Calu3 (cell line): ENCODE results near the gene EEF2KMT. TPM values are rescaled to one million over a fixed set of nuclear protein-coding genes. Genes with fewer than 3 reads are reported as not detected.
"Not testable (repeated sequence)": the region's sequence is repeated elsewhere in the genome, so short reads cannot be mapped to it uniquely, and the experiment has no call there.

ENCODE experiments used
- BruUV-seq: library from RNA; stranded (reverse); fragments of 400-500 nt; replicated peaks from 2 replicates; lab custom pipeline; 2021; lab: Mats Ljungman, UMichigan
- CTCF ChIA-PET: fragments of 300-600 bp; sonication (Branson Sonifier 250); formaldehyde crosslinking; loops from one replicate; lab custom pipeline; 2022; ENCODE audit warnings: antibody characterized with exemption; lab: Charles Lee
- DNase-seq: peaks from one replicate; pipeline ENCODE4 v3.0.0; 2022
- H3K27ac Mint-ChIP-seq: one replicate; pipeline ENCODE4 v1.8.0; 2022; ENCODE audit warnings: mixed read lengths; ENCODE audit not compliant: unreplicated experiment
- H3K27me3 Mint-ChIP-seq: one replicate; pipeline ENCODE4 v1.8.0; 2022; ENCODE audit warnings: mixed read lengths; ENCODE audit not compliant: unreplicated experiment
- H3K36me3 Mint-ChIP-seq: one replicate; pipeline ENCODE4 v1.8.0; 2022; ENCODE audit warnings: mild to moderate bottlenecking, moderate library complexity, mixed read lengths; ENCODE audit not compliant: insufficient read depth, unreplicated experiment
- H3K4me1 Mint-ChIP-seq: one replicate; pipeline ENCODE4 v1.8.0; 2022; ENCODE audit warnings: mild to moderate bottlenecking, low read depth, mixed read lengths; ENCODE audit not compliant: unreplicated experiment
- H3K4me3 Mint-ChIP-seq: one replicate; pipeline ENCODE4 v1.8.0; 2022; ENCODE audit warnings: mild to moderate bottlenecking, low read depth, moderate library complexity, mixed read lengths; ENCODE audit not compliant: unreplicated experiment
- H3K9me3 Mint-ChIP-seq: one replicate; pipeline ENCODE4 v1.8.0; 2022; ENCODE audit warnings: low read depth, mixed read lengths; ENCODE audit not compliant: unreplicated experiment
- CTCF ChIP-seq: fragments of 200-600 bp; IDR thresholded peaks from one replicate; pipeline ENCODE4 v1.8.0; 2022; ENCODE audit warnings: antibody characterized with exemption; ENCODE audit not compliant: unreplicated experiment
- intact Hi-C: fragments of 100-400 bp; cut with micrococcal nuclease; formaldehyde crosslinking; loops from one replicate; pipeline ENCODE4 v1.10.0; 2022; ENCODE audit not compliant: unreplicated experiment
- total RNA-seq: library from RNA; stranded (reverse); gene quantifications from 2 replicates; pipeline ENCODE4 v1.2.3, GENCODE V29; 2022

Gene EEF2KMT
- total RNA-seq, 1 experiment from 2014 or later = 25.6 TPM

- no TSS peak for BruUV-seq
- Mint-ChIP-seq H3K4me1 (no peaks in the 10 kb centered on the region), H3K4me3 (no peak overlapping the region), H3K27ac (no peak overlapping the region), H3K36me3 (no peaks in the 10 kb centered on the region), H3K27me3 (peaks cover 68% of the 10 kb centered on the region), H3K9me3 (no peaks in the 10 kb centered on the region)
- DNase-seq = no peak
- no peak for TF ChIP-seq CTCF
- intact Hi-C loops = no loop called here
- CTCF ChIA-PET = no interaction called here
Measured at GRCh38 chr16:5054876-5055865, 42.4 kb downstream of the EEF2KMT start.

- Mint-ChIP-seq H3K9me3 (no peaks in the 10 kb centered on the region), H3K27me3 (peaks cover 94% of the 10 kb centered on the region), H3K27ac (no peak overlapping the region), H3K36me3 (no peaks in the 10 kb centered on the region), H3K4me1 (no peaks in the 10 kb centered on the region), H3K4me3 (no peak overlapping the region)
- CTCF ChIA-PET = interaction anchor here (0.7 to 0.8 kb wide), 2 partner anchors 381 to 1610 kb away, joined by 3 to 4 read pairs; no protein-coding TSS in a partner anchor
- no TSS peak for BruUV-seq
- intact Hi-C loops = loop anchor here (5.0 kb wide), 1 partner anchor 305 kb away; no protein-coding TSS in a partner anchor
- no peak for DNase-seq
- TF ChIP-seq CTCF = no peak
Measured at GRCh38 chr16:5046914-5047313, 50.7 kb downstream of the EEF2KMT start.

DNA sequence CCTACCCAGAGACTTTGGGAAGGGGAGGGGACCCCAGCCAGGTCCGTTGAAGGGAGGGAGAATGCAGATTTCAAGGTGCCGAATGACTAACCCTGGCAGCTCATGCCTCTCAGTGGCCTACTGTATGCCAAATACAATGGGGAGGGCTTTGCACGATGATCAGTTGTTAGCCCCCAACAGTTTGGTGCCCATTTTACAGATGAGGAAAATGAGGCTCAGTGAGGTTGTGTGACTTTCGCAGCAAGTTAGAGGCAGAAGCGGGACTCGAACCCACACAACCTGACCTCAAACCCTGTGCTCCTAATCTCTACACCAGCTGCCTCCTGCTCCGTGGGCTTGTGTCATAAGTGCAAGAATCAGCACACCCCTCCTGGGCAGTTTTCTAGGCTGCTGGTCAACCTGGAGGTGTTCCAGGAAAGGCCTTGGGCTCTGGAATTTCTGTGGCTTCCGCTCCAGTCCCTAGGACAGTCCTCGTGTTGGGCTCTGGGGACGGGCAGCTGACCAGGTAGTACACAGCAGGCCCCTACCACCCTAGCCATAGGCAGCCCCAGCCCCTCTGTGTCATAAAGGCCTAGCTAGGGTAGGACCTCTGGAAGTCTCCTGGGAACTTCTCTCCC, 52.0 kb downstream of the EEF2KMT start:
- no peak for DNase-seq
- H3K27me3 Mint-ChIP-seq = peaks cover 94% of the 10 kb centered on the region
- CTCF ChIA-PET = no interaction called here
- no peak for TF ChIP-seq CTCF
- intact Hi-C loops = loop anchor here (5.0 kb wide), 1 partner anchor 307 kb away; no protein-coding TSS in a partner anchor
- no peak overlapping the region for H3K27ac Mint-ChIP-seq
- H3K4me1 Mint-ChIP-seq = no peaks in the 10 kb centered on the region
- no peaks in the 10 kb centered on the region for H3K9me3 Mint-ChIP-seq
- no peak overlapping the region for H3K4me3 Mint-ChIP-seq
- H3K36me3 Mint-ChIP-seq = no peaks in the 10 kb centered on the region
- BruUV-seq = no TSS peak

DNA sequence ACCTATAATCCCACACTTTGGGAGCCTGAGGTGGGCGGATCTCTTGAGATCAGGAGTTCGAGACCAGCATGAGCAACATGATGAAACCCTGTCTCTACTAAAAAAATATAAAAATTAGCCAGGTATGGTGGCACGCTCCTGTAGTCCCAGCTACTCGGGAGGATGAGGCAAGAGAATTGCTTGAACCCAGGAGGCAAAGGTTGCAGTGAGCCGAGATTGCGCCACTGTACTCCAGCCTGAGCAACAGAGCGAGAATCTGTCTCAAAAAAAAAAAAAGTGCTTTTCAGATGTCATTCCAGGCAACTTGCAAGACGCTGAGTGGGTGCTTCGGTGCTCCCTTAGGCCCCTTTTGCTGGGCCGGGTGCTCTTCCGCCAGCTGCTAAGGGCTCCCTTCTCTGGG, 53.0 kb downstream of the EEF2KMT start:
- H3K4me1 Mint-ChIP-seq, H3K36me3 Mint-ChIP-seq, intact Hi-C loops, H3K9me3 Mint-ChIP-seq, DNase-seq, H3K27ac Mint-ChIP-seq, H3K4me3 Mint-ChIP-seq, CTCF ChIA-PET, BruUV-seq: not testable (repeated sequence)
- H3K27me3 Mint-ChIP-seq = peaks cover 94% of the 10 kb centered on the region
